ENCODE data around the gene LRRC36.
A peak's percentile ranks its signal among the peaks of the same experiment; 100 is the strongest.
"Not testable (repeated sequence)": the region's sequence is repeated elsewhere in the genome, so short reads cannot be mapped to it uniquely, and the experiment has no call there.

LRRC36 gene

GRCh38 chr16:67342616-67343015 is 16.0 kb downstream of the LRRC36 start:
- DNase-seq, result no peak
- TF ChIP-seq POLR2A (IDR thresholded peaks at IDR 0.05; ENCODE audit: low read length), result no peak
- no peak for TF ChIP-seq GATA1 (IDR thresholded peaks at IDR 0.05; ENCODE audit: low read depth, low read length)

- TF ChIP-seq GATA1 (IDR thresholded peaks at IDR 0.05; ENCODE audit: low read depth, low read length) (no peak), POLR2A (IDR thresholded peaks at IDR 0.05; ENCODE audit: low read length) (no peak)
- DNase-seq, result no peak
Observed at GRCh38 chr16:67345401-67345800, 18.8 kb downstream of the LRRC36 start.

- TF ChIP-seq POLR2A (IDR thresholded peaks at IDR 0.05; ENCODE audit: low read length) (no peak), GATA1 (IDR thresholded peaks at IDR 0.05; ENCODE audit: low read depth, low read length) (no peak)
- DNase-seq, result no peak
Observed at GRCh38 chr16:67346341-67346740, 19.7 kb downstream of the LRRC36 start.

GRCh38 chr16:67349172-67349571 is 22.6 kb downstream of the LRRC36 start:
- peak; percentile 23 to 36 for DNase-seq
- TF ChIP-seq GATA1 (IDR thresholded peaks at IDR 0.05; ENCODE audit: low read depth, low read length), result no peak
- TF ChIP-seq POLR2A (IDR thresholded peaks at IDR 0.05; ENCODE audit: low read length), result no peak

GRCh38 chr16:67350324-67350723 is 23.7 kb downstream of the LRRC36 start:
- no peak for TF ChIP-seq GATA1 (IDR thresholded peaks at IDR 0.05; ENCODE audit: low read depth, low read length)
- no peak for TF ChIP-seq POLR2A (IDR thresholded peaks at IDR 0.05; ENCODE audit: low read length)
- no peak for DNase-seq

- DNase-seq, result not testable (repeated sequence)
Observed at GRCh38 chr16:67352463-67352862, 25.8 kb downstream of the LRRC36 start.

GRCh38 chr16:67356396-67356795 is 29.8 kb downstream of the LRRC36 start:
- no peak for TF ChIP-seq GATA1 (IDR thresholded peaks at IDR 0.05; ENCODE audit: low read depth, low read length)
- TF ChIP-seq POLR2A (IDR thresholded peaks at IDR 0.05; ENCODE audit: low read length), result no peak
- DNase-seq, result no peak

GRCh38 chr16:67357561-67357960 is 30.9 kb downstream of the LRRC36 start:
- no peak for TF ChIP-seq POLR2A (IDR thresholded peaks at IDR 0.05; ENCODE audit: low read length)
- TF ChIP-seq GATA1 (IDR thresholded peaks at IDR 0.05; ENCODE audit: low read depth, low read length), result no peak
- DNase-seq, result no peak

- not testable (repeated sequence) for DNase-seq
Observed at GRCh38 chr16:67359540-67360269, 33.1 kb downstream of the LRRC36 start.

- TF ChIP-seq GATA1 (IDR thresholded peaks at IDR 0.05; ENCODE audit: low read depth, low read length), result no peak
- TF ChIP-seq POLR2A (IDR thresholded peaks at IDR 0.05; ENCODE audit: low read length), result no peak
- no peak for DNase-seq
Observed at GRCh38 chr16:67361038-67361437, 34.4 kb downstream of the LRRC36 start.

GRCh38 chr16:67364600-67365235 is 38.1 kb downstream of the LRRC36 start:
- TF ChIP-seq GATA1 (IDR thresholded peaks at IDR 0.05; ENCODE audit: low read depth, low read length) (no peak), POLR2A (IDR thresholded peaks at IDR 0.05; ENCODE audit: low read length) (no peak)
- DNase-seq, result no peak

GRCh38 chr16:67370661-67371060 is 44.0 kb downstream of the LRRC36 start:
- no peak for TF ChIP-seq GATA1 (IDR thresholded peaks at IDR 0.05; ENCODE audit: low read depth, low read length)
- TF ChIP-seq POLR2A (IDR thresholded peaks at IDR 0.05; ENCODE audit: low read length), result no peak
- DNase-seq, result no peak

- peak; percentile 21 to 31 for DNase-seq
- TF ChIP-seq POLR2A (IDR thresholded peaks at IDR 0.05; ENCODE audit: low read length) (no peak), GATA1 (IDR thresholded peaks at IDR 0.05; ENCODE audit: low read depth, low read length) (no peak)
Observed at GRCh38 chr16:67372664-67373063, 46.0 kb downstream of the LRRC36 start.

GRCh38 chr16:67376012-67376411 is 49.4 kb downstream of the LRRC36 start:
- DNase-seq, result not testable (repeated sequence)

- TF ChIP-seq GATA1 (IDR thresholded peaks at IDR 0.05; ENCODE audit: low read depth, low read length), result no peak
Observed at GRCh38 chr16:67378642-67379041, 52.0 kb downstream of the LRRC36 start.

More at GRCh38 chr16:67378642-67379041, 52.0 kb downstream of the LRRC36 start:
- no peak for DNase-seq
